CD14-positive monocyte (primary cell): ENCODE results near the gene CRACDL. TPM values are rescaled to one million over a fixed set of nuclear protein-coding genes. Genes with fewer than 3 reads are reported as not detected.

Source experiments
- DNase-seq, 3 donors: peaks; one replicate each; pipeline ENCODE4 v3.0.0-alpha.2; 2011 to 2022
- H2AFZ ChIP-seq: 2 replicates; pipeline ENCODE4 v1.6.0; 2012; ENCODE audit warnings: mild to moderate bottlenecking, low read depth, low read length, inconsistent platforms; ENCODE audit not compliant: insufficient read depth, poor library complexity, severe bottlenecking
- H3K27ac ChIP-seq, 2 donors: 1 replicate in 1 of 2; 2 replicates in 1 of 2; pipeline ENCODE4 v1.5.1; 2012 to 2013; ENCODE audit warnings: low read length in 2 of 2, control low read depth in 1 of 2, inconsistent platforms in 1 of 2, low read depth in 1 of 2, mild to moderate bottlenecking in 1 of 2
- H3K27me3 ChIP-seq, 2 donors: one replicate each; pipeline versions ENCODE4 v1.6.0 to v1.6.1; 2011 to 2013; ENCODE audit warnings: low read length in 2 of 2; ENCODE audit not compliant: control insufficient read depth in 2 of 2, insufficient read depth in 2 of 2
- H3K36me3 ChIP-seq, 2 donors: replicated peaks in 1 of 2; 1 replicate in 1 of 2; 2 replicates in 1 of 2; pipeline versions ENCODE4 v1.5.1 to v1.6.1; 2012 to 2013; ENCODE audit warnings: low read length in 2 of 2, control low read depth in 1 of 2, inconsistent platforms in 1 of 2, mild to moderate bottlenecking in 1 of 2; ENCODE audit not compliant: insufficient read depth in 2 of 2, control insufficient read depth in 1 of 2
- H3K4me1 ChIP-seq, 2 donors: 1 replicate in 1 of 2; 2 replicates in 1 of 2; pipeline versions ENCODE4 v1.5.1 to v1.6.1; 2012 to 2013; ENCODE audit warnings: low read length in 2 of 2, control low read depth in 1 of 2, inconsistent platforms in 1 of 2, mild to moderate bottlenecking in 1 of 2, moderate library complexity in 1 of 2; ENCODE audit not compliant: insufficient read depth in 2 of 2, control insufficient read depth in 1 of 2
- H3K4me2 ChIP-seq: replicated peaks from 2 replicates; pipeline ENCODE3; 2012; ENCODE audit warnings: low read length, moderate library complexity, mild to moderate bottlenecking; ENCODE audit not compliant: poor library complexity, severe bottlenecking; ENCODE audit errors: extremely low read depth
- H3K4me3 ChIP-seq, 3 experiments: fragments of 200-600 bp in 1 of 3; sonication (generic) in 1 of 3; replicated peaks in 1 of 3; 1 replicate in 2 of 3; 2 replicates in 1 of 3; pipeline ENCODE4 v1.5.1; 2011 to 2013; ENCODE audit warnings: low read length in 3 of 3, mild to moderate bottlenecking in 3 of 3, control low read depth in 2 of 3, low read depth in 2 of 3, inconsistent platforms in 1 of 3, moderate library complexity in 1 of 3
- H3K79me2 ChIP-seq: 2 replicates; pipeline ENCODE4 v1.6.0; 2012; ENCODE audit warnings: mild to moderate bottlenecking, control low read depth, inconsistent platforms, low read length, moderate library complexity; ENCODE audit not compliant: insufficient read depth
- H3K9ac ChIP-seq: 2 replicates; pipeline ENCODE4 v1.6.0; 2017; ENCODE audit warnings: low read length, mild to moderate bottlenecking; ENCODE audit not compliant: insufficient read depth, poor library complexity, severe bottlenecking
- H3K9me3 ChIP-seq, 2 donors: replicated peaks in 1 of 2; 1 replicate in 1 of 2; 2 replicates in 1 of 2; pipeline versions ENCODE4 v1.5.1 to v1.6.1; 2012 to 2013; ENCODE audit warnings: low read length in 2 of 2, control low read depth in 1 of 2; ENCODE audit not compliant: control insufficient read depth in 1 of 2, insufficient read depth in 1 of 2
- H4K20me1 ChIP-seq: 2 replicates; pipeline ENCODE4 v1.6.0; 2012; ENCODE audit warnings: mild to moderate bottlenecking, low read length, control low read depth, moderate library complexity; ENCODE audit not compliant: insufficient read depth
- H3K27ac Mint-ChIP-seq, 7 donors: one replicate each; pipeline ENCODE4 v1.8.0; 2020; ENCODE audit warnings: mild to moderate bottlenecking in 7 of 7, mixed read lengths in 7 of 7, moderate library complexity in 6 of 7, inconsistent platforms in 2 of 7
- H3K27me3 Mint-ChIP-seq, 3 donors: one replicate each; pipeline ENCODE4 v1.8.0; 2021 to 2022; ENCODE audit warnings: low read depth in 3 of 3, mild to moderate bottlenecking in 3 of 3, mixed read lengths in 3 of 3, moderate library complexity in 3 of 3, inconsistent platforms in 1 of 3
- H3K36me3 Mint-ChIP-seq, 2 donors: one replicate each; pipeline ENCODE4 v1.8.0; 2020; ENCODE audit warnings: mixed read lengths in 2 of 2, inconsistent platforms in 1 of 2, mild to moderate bottlenecking in 1 of 2
- H3K4me1 Mint-ChIP-seq: one replicate; pipeline ENCODE4 v1.8.0; 2020; ENCODE audit warnings: mild to moderate bottlenecking, mixed read lengths
- H3K4me3 Mint-ChIP-seq, 2 donors: one replicate each; pipeline ENCODE4 v1.8.0; 2020; ENCODE audit warnings: mild to moderate bottlenecking in 2 of 2, mixed read lengths in 2 of 2, moderate library complexity in 1 of 2
- H3K9me3 Mint-ChIP-seq, 7 donors: one replicate each; pipeline ENCODE4 v1.8.0; 2020 to 2022; ENCODE audit warnings: mixed read lengths in 7 of 7, mild to moderate bottlenecking in 6 of 7, moderate library complexity in 6 of 7, inconsistent platforms in 2 of 7
- WGBS: methylation state at CpG from one replicate; pipeline ENCODE4 v1.1.5; 2013; ENCODE audit warnings: missing lambda C conversion rate; ENCODE audit not compliant: insufficient coverage; 5-methylcytosine and 5-hydroxymethylcytosine counted together
- intact Hi-C, 2 donors: fragments of 100-400 bp; cut with micrococcal nuclease; formaldehyde crosslinking; loops; one replicate each; pipeline versions ENCODE4 v1.15.0 to v1.15.1; 2023
- polyA plus RNA-seq, 3 donors: library from polyadenylated mRNA; depleted of rRNA in 1 of 3; unstranded in 2 of 3; stranded (reverse) in 1 of 3; fragments of 300-500 nt in 2 of 3; fragments of >200 nt in 1 of 3; fragmentation: Illumina TruSeq in 2 of 3; gene quantifications; 1 replicate in 2 of 3; 2 replicates in 1 of 3; pipeline ENCODE4 v1.2.3, GENCODE V29; 2012 to 2021
- TF ChIP-seq, protein P1 (sequence below): fragments of 200-600 bp; IDR thresholded peaks from one replicate; pipeline ENCODE4 v1.8.0; 2022; ENCODE audit warnings: antibody characterized with exemption, mild to moderate bottlenecking

CRACDL gene
- polyA plus RNA-seq, 3 donors, result 0.12 to 0.35 (median 0.28) TPM

- no peak overlapping the region for H3K4me3 Mint-ChIP-seq
- no peak overlapping the region for H3K4me2 ChIP-seq
These were observed 107.7 kb downstream of the CRACDL start for GRCh38 chr2:98828369-98828744.

GRCh38 chr2:98827625-98828368 is 108.2 kb downstream of the CRACDL start:
- peaks cover 30 to 37% of the 10 kb centered on the region in 2 donors for H3K4me1 ChIP-seq
- no peaks in the 10 kb centered on the region for H3K79me2 ChIP-seq
- H3K9me3 ChIP-seq, result no peaks in the 10 kb centered on the region
- peaks cover 2 to 7% (median 3%) of the 10 kb centered on the region in 3 donors for H3K27me3 Mint-ChIP-seq
- WGBS, result 97% methylated on average over 8 of the region's 11 CpGs
- no peak overlapping the region for H3K27ac ChIP-seq
- H3K9ac ChIP-seq, result no peak overlapping the region
- H3K4me2 ChIP-seq, result no peak overlapping the region
- no peak for DNase-seq
- H3K36me3 Mint-ChIP-seq, result no peaks in the 10 kb centered on the region
- no peak overlapping the region for H3K4me3 Mint-ChIP-seq
- H4K20me1 ChIP-seq, result no peaks in the 10 kb centered on the region
- no peaks in the 10 kb centered on the region for H3K27me3 ChIP-seq
- H3K27ac Mint-ChIP-seq, result no peak overlapping the region
- H2AFZ ChIP-seq, result no peak overlapping the region
- TF ChIP-seq, protein P1, sequence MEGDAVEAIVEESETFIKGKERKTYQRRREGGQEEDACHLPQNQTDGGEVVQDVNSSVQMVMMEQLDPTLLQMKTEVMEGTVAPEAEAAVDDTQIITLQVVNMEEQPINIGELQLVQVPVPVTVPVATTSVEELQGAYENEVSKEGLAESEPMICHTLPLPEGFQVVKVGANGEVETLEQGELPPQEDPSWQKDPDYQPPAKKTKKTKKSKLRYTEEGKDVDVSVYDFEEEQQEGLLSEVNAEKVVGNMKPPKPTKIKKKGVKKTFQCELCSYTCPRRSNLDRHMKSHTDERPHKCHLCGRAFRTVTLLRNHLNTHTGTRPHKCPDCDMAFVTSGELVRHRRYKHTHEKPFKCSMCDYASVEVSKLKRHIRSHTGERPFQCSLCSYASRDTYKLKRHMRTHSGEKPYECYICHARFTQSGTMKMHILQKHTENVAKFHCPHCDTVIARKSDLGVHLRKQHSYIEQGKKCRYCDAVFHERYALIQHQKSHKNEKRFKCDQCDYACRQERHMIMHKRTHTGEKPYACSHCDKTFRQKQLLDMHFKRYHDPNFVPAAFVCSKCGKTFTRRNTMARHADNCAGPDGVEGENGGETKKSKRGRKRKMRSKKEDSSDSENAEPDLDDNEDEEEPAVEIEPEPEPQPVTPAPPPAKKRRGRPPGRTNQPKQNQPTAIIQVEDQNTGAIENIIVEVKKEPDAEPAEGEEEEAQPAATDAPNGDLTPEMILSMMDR, result no peak
- no peaks in the 10 kb centered on the region for H3K36me3 ChIP-seq
- H3K4me3 ChIP-seq, result no peak overlapping the region
- H3K9me3 Mint-ChIP-seq, result peaks cover 0 to 4% (median 0%) of the 10 kb centered on the region in 7 donors
- intact Hi-C loops, result loop anchor here in 1 of 2 donors (10.0 kb wide), 1 partner anchor 93 kb away; the partner anchor contains the start of gene MGAT4A
- H3K4me1 Mint-ChIP-seq, result peaks cover 44% of the 10 kb centered on the region

More at GRCh38 chr2:98828369-98828744, 107.7 kb downstream of the CRACDL start:
- DNase-seq, result no peak
- intact Hi-C loops, result loop anchor here in 1 of 2 donors (10.0 kb wide), 1 partner anchor 94 kb away; the partner anchor contains the start of gene MGAT4A
- TF ChIP-seq, protein P1, result no peak
- H2AFZ ChIP-seq, result no peak overlapping the region
- no peak overlapping the region for H3K27ac ChIP-seq
- no peak overlapping the region for H3K4me3 ChIP-seq
- H3K9me3 ChIP-seq, result no peaks in the 10 kb centered on the region
- H4K20me1 ChIP-seq, result no peaks in the 10 kb centered on the region
- H3K4me1 ChIP-seq, result peaks cover 27 to 35% of the 10 kb centered on the region in 2 donors
- no peaks in the 10 kb centered on the region for H3K36me3 ChIP-seq
- H3K9ac ChIP-seq, result no peak overlapping the region
- H3K79me2 ChIP-seq, result no peaks in the 10 kb centered on the region
- Mint-ChIP-seq H3K36me3 (no peaks in the 10 kb centered on the region), H3K27ac (no peak overlapping the region), H3K27me3 (peaks cover 2 to 7% (median 3%) of the 10 kb centered on the region in 3 donors), H3K4me1 (peaks cover 45% of the 10 kb centered on the region), H3K9me3 (peaks cover 0 to 2% (median 0%) of the 10 kb centered on the region in 7 donors)
- H3K27me3 ChIP-seq, result no peaks in the 10 kb centered on the region
- 100% methylated on average over 3 of the region's 7 CpGs for WGBS
